Endothelial cell of umbilical vein (primary cell): ENCODE measurements around the gene FUT8. TPM values are rescaled to one million over a fixed set of nuclear protein-coding genes. Genes with fewer than 3 reads are reported as not detected.

ENCODE experiments used
- BruUV-seq: library from RNA; stranded (reverse); fragments of 400-500 nt; replicated peaks from 2 replicates; lab custom pipeline; 2021; lab: Mats Ljungman, UMichigan
- CTCF ChIA-PET: fragments of 300-600, 350-600 bp; sonication (Branson Sonifier 250); formaldehyde crosslinking; loops from one replicate; lab custom pipeline; 2021; ENCODE audit warnings: antibody characterized with exemption, inconsistent platforms; lab: Charles Lee
- POLR2A ChIA-PET: fragments of 300-600, 350-600 bp; sonication (Branson Sonifier 250); formaldehyde crosslinking; loops from one replicate; lab custom pipeline; 2021; ENCODE audit warnings: antibody characterized with exemption, inconsistent platforms; lab: Charles Lee
- DNase-seq: peaks from one replicate; pipeline ENCODE4 v3.0.0-alpha.2; 2011; ENCODE audit warnings: low read depth, low spot score
- FAIRE-seq: peaks from 2 replicates; lab custom pipeline; 2011; peaks lifted over from hg19 to GRCh38; lab: Jason Lieb, UNC
- H2AFZ ChIP-seq: 2 replicates; pipeline ENCODE4 v1.6.0; 2012; ENCODE audit warnings: low read depth, low read length, control low read depth, inconsistent platforms
- H3K27ac ChIP-seq: 2 replicates; pipeline ENCODE4 v1.5.1; 2011; ENCODE audit warnings: low read depth, mild to moderate bottlenecking, control low read depth, low read length, moderate library complexity; ENCODE audit not compliant: insufficient read depth
- H3K27me3 ChIP-seq, 2 experiments: 2 replicates each; pipeline versions ENCODE4 v1.6.0 to v1.6.1; 2011; ENCODE audit warnings: low read length in 2 of 2, mixed read lengths in 1 of 2; ENCODE audit not compliant: control insufficient read depth in 2 of 2, insufficient read depth in 2 of 2
- H3K36me3 ChIP-seq, 2 experiments: 2 replicates in 1 of 2; 3 replicates in 1 of 2; pipeline ENCODE4 v1.5.1; 2011; ENCODE audit warnings: low read length in 2 of 2, mild to moderate bottlenecking in 1 of 2, moderate library complexity in 1 of 2; ENCODE audit not compliant: control insufficient read depth in 2 of 2, insufficient read depth in 2 of 2; ENCODE audit errors: extremely low read depth in 1 of 2
- H3K4me1 ChIP-seq: 3 replicates; pipeline ENCODE4 v1.5.1; 2011; ENCODE audit warnings: mild to moderate bottlenecking, low read length; ENCODE audit not compliant: control insufficient read depth, insufficient read depth; ENCODE audit errors: extremely low read depth
- H3K4me2 ChIP-seq: 2 replicates; pipeline ENCODE4 v1.6.1; 2011; ENCODE audit warnings: low read length, control low read depth, mixed read lengths; ENCODE audit not compliant: insufficient read depth
- H3K4me3 ChIP-seq, 3 experiments: fragments of 200-600 bp in 1 of 3; sonication (generic), shearing (Covaris generic) in 1 of 3; replicated peaks in 1 of 3; 2 replicates each; pipeline ENCODE4 v1.5.1; 2011 to 2016; ENCODE audit warnings: control low read depth in 3 of 3, low read length in 3 of 3, mild to moderate bottlenecking in 2 of 3, inconsistent platforms in 1 of 3, low read depth in 1 of 3, moderate library complexity in 1 of 3; ENCODE audit not compliant: insufficient read depth in 1 of 3
- H3K79me2 ChIP-seq: 2 replicates; pipeline ENCODE4 v1.6.0; 2012; ENCODE audit warnings: low read length, inconsistent platforms; ENCODE audit not compliant: control insufficient read depth, insufficient read depth
- H3K9ac ChIP-seq: replicated peaks from 2 replicates; pipeline ENCODE3; 2011; ENCODE audit warnings: low read length, control low read depth; ENCODE audit not compliant: insufficient read depth; ENCODE audit errors: extremely low read depth
- H3K9me1 ChIP-seq: replicated peaks from 3 replicates; pipeline ENCODE4 v1.6.0; 2011; ENCODE audit warnings: mild to moderate bottlenecking, low read length; ENCODE audit not compliant: control insufficient read depth, insufficient read depth; ENCODE audit errors: extremely low read depth
- H3K9me3 ChIP-seq: replicated peaks from 2 replicates; pipeline ENCODE4 v1.5.1; 2012; ENCODE audit warnings: low read length, inconsistent platforms; ENCODE audit not compliant: control insufficient read depth, insufficient read depth
- H4K20me1 ChIP-seq: replicated peaks from 2 replicates; pipeline ENCODE3; 2011; ENCODE audit warnings: mild to moderate bottlenecking, low read length; ENCODE audit not compliant: control insufficient read depth, insufficient read depth; ENCODE audit errors: extremely low read depth
- CTCF ChIP-seq, 2 donors: IDR thresholded peaks; 1 replicate in 1 of 2; 2 replicates in 1 of 2; pipeline ENCODE4 v1.5.1; 2011; ENCODE audit warnings: low read length in 2 of 2, mild to moderate bottlenecking in 2 of 2, moderate library complexity in 2 of 2, control low read depth in 1 of 2, inconsistent platforms in 1 of 2, low read depth in 1 of 2; ENCODE audit not compliant: insufficient read depth in 1 of 2; ENCODE audit errors: extremely low read depth in 1 of 2
- EZH2 ChIP-seq: IDR thresholded peaks from 2 replicates; pipeline ENCODE4 v1.6.1; 2012; ENCODE audit warnings: borderline replicate concordance, low read depth, mild to moderate bottlenecking, moderate library complexity, low read length, inconsistent platforms; ENCODE audit not compliant: severe bottlenecking
- FOS ChIP-seq: IDR thresholded peaks from 2 replicates; pipeline ENCODE4 v1.6.1; 2011; ENCODE audit warnings: mild to moderate bottlenecking, low read length, moderate library complexity, borderline replicate concordance; ENCODE audit not compliant: insufficient read depth
- GATA2 ChIP-seq: IDR thresholded peaks from 2 replicates; pipeline ENCODE4 v1.7.0; 2011; ENCODE audit warnings: low read depth, mild to moderate bottlenecking, moderate library complexity, mixed read lengths, low read length; ENCODE audit not compliant: insufficient read length, insufficient read depth
- JUN ChIP-seq: IDR thresholded peaks from 2 replicates; pipeline ENCODE4 v1.6.1; 2011; ENCODE audit warnings: borderline replicate concordance, low read depth; ENCODE audit not compliant: insufficient read length, insufficient read depth
- MAX ChIP-seq: IDR thresholded peaks from 2 replicates; pipeline ENCODE4 v1.6.1; 2011; ENCODE audit not compliant: insufficient read depth, insufficient read length
- POLR2AphosphoS5 ChIP-seq: IDR thresholded peaks from 2 replicates; pipeline ENCODE4 v1.6.1; 2012; ENCODE audit warnings: low read depth, mild to moderate bottlenecking, control low read depth, low read length, moderate library complexity; ENCODE audit not compliant: insufficient read depth
- dilution Hi-C: fragments of 300-500 bp; cut with MboI; formaldehyde crosslinking; loops from one replicate; pipeline ENCODE4 v1.15.0; 2019; ENCODE audit warnings: low sequenced_read_pairs; ENCODE audit not compliant: extremely low pct_ligation_motif_present
- intact Hi-C: fragments of 100-400 bp; cut with micrococcal nuclease; formaldehyde crosslinking; loops from one replicate; pipeline ENCODE4 v1.10.0; 2022
- polyA plus RNA-seq, 4 experiments: library from polyadenylated mRNA; depleted of rRNA in 3 of 4; stranded (reverse) in 3 of 4; unstranded in 1 of 4; fragments of >200 nt; gene quantifications; 2 replicates each; pipeline versions ENCODE4 v1.2.1 to v1.2.3, GENCODE V29; 2011 to 2012; ENCODE audit warnings: missing spikeins in 1 of 4
- total RNA-seq: library from RNA; stranded (reverse); gene quantifications from 2 replicates; pipeline ENCODE4 v1.2.3, GENCODE V29; 2021

The FUT8 gene
- total and polyA plus RNA-seq, 2 donors (not counting 3 experiments of a cell fraction or from before 2014, with no cell fraction given): 16.7 to 38.8 TPM

- CTCF ChIA-PET: interaction anchor here (0.6 to 13.1 kb wide), 71 partner anchors 9 to 941 kb away, joined by 3 to 926 read pairs (median 4); partner anchors contain the start of gene MAX
- Histone ChIP-seq H3K9me3 (no peaks in the 10 kb centered on the region), H3K27ac (no peak overlapping the region), H3K9me1 (no peaks in the 10 kb centered on the region), H3K79me2 (peaks cover 52% of the 10 kb centered on the region), H3K9ac (no peak overlapping the region), H3K4me1 (peaks cover 18% of the 10 kb centered on the region), H2AFZ (no peak overlapping the region), H3K4me3 (peak overlapping the region in 1 of 3 experiments; percentile 75), H3K36me3 (no peaks in the 10 kb centered on the region), H4K20me1 (no peaks in the 10 kb centered on the region), H3K4me2 (peak overlapping the region; percentile 87), H3K27me3 (no peaks in the 10 kb centered on the region)
- POLR2A ChIA-PET: interaction anchor here (1.0 kb wide), 1 partner anchor 409 kb away, joined by 5 read pairs; no protein-coding TSS in a partner anchor
- dilution Hi-C loops (no loop called here), intact Hi-C loops (loop anchor here (1.0 to 5.0 kb wide), 4 partner anchors 172 to 418 kb away; no protein-coding TSS in a partner anchor)
- no TSS peak for BruUV-seq
- TF ChIP-seq GATA2 (no peak), MAX (no peak), FOS (no peak), POLR2AphosphoS5 (no peak), CTCF (IDR thresholded peaks at IDR 0.05; ENCODE audit: extremely low read depth in 1 of 2, insufficient read depth in 1 of 2, low read depth in 1 of 2, low read length in 2 of 2) (peak; percentile 21 to 24), JUN (no peak), EZH2 (no peak)
- DNase-seq (peak; percentile 56), FAIRE-seq (no peak)
Observed at GRCh38 chr14:65414961-65415589, 2.5 kb downstream of the FUT8 start.
